GM19438 (cell line): ENCODE data around the gene EZH1.

Source experiments
- ATAC-seq: cut with Tn5 transposase; IDR thresholded peaks from one replicate; pipeline ENCODE4 v1.9.1; 2021; ENCODE audit warnings: low read depth; ENCODE audit not compliant: unreplicated experiment

EZH1 gene

GRCh38 chr17:42725143-42725542 is 19.7 kb downstream of the EZH1 start:
- ATAC-seq: no peak

- no peak for ATAC-seq
Measured at GRCh38 chr17:42723636-42724035, 21.2 kb downstream of the EZH1 start.

GRCh38 chr17:42720996-42721583 is 23.8 kb downstream of the EZH1 start:
- ATAC-seq: no peak

- ATAC-seq: no peak
Measured at GRCh38 chr17:42709561-42709960, 35.3 kb downstream of the EZH1 start.

- no peak for ATAC-seq
Measured at GRCh38 chr17:42708588-42708987, 36.3 kb downstream of the EZH1 start.

GRCh38 chr17:42706732-42707131 is 38.1 kb downstream of the EZH1 start:
- no peak for ATAC-seq

- ATAC-seq: peak; percentile 76
Measured at GRCh38 chr17:42704837-42705494, 39.9 kb downstream of the EZH1 start.

- ATAC-seq: no peak
Measured at GRCh38 chr17:42704490-42704836, 40.4 kb downstream of the EZH1 start.

GRCh38 chr17:42702446-42702845 is 42.4 kb downstream of the EZH1 start:
- no peak for ATAC-seq

GRCh38 chr17:42700586-42701289 is 44.1 kb downstream of the EZH1 start:
- ATAC-seq: no peak

GRCh38 chr17:42699415-42699740 is 45.5 kb downstream of the EZH1 start:
- ATAC-seq: no peak

- no peak for ATAC-seq
Measured at GRCh38 chr17:42698736-42699414, 46.0 kb downstream of the EZH1 start.

GRCh38 chr17:42697108-42697811 is 47.6 kb downstream of the EZH1 start:
- ATAC-seq: no peak

- no peak for ATAC-seq
Measured at GRCh38 chr17:42695500-42695899, 49.3 kb downstream of the EZH1 start.

GRCh38 chr17:42694524-42694923 is 50.3 kb downstream of the EZH1 start:
- no peak for ATAC-seq

- ATAC-seq: no peak
Measured at GRCh38 chr17:42692489-42692888, 52.4 kb downstream of the EZH1 start.

- no peak for ATAC-seq
Measured at GRCh38 chr17:42691021-42691545, 53.8 kb downstream of the EZH1 start.

GRCh38 chr17:42690596-42690995 is 54.2 kb downstream of the EZH1 start:
- ATAC-seq: no peak

- ATAC-seq: no peak
Measured at GRCh38 chr17:42687707-42688320, 57.0 kb downstream of the EZH1 start.

- no peak for ATAC-seq
Measured at GRCh38 chr17:42686520-42687128, 58.2 kb downstream of the EZH1 start.
